Measurements from ENCODE around the gene KLK5.

KLK5 gene

GRCh38 chr19:50981587-50982146, 28.8 kb upstream of the KLK5 start:
- no peak overlapping the region for H3K27ac ChIP-seq
- TF ChIP-seq CTCF (IDR thresholded peaks at IDR 0.05; ENCODE audit: low read depth, low read length, missing control alignments): no peak
- DNase-seq: no peak
- no peaks in the 10 kb centered on the region for H3K36me3 ChIP-seq (replicated peaks)
- in situ Hi-C loops (cut with HindIII; ENCODE audit: low pct_ligation_motif_present, low sequenced_read_pairs): no loop called here
- no peak overlapping the region for H3K4me3 ChIP-seq (ENCODE audit: low read depth, low read length)
- no peaks in the 10 kb centered on the region for H3K27me3 ChIP-seq (replicated peaks)

GRCh38 chr19:50980208-50980607, 27.4 kb upstream of the KLK5 start:
- no peak for DNase-seq
- Histone ChIP-seq H3K27me3 (replicated peaks) (no peaks in the 10 kb centered on the region), H3K27ac (no peak overlapping the region), H3K36me3 (replicated peaks) (no peaks in the 10 kb centered on the region), H3K4me3 (ENCODE audit: low read depth, low read length) (no peak overlapping the region)
- in situ Hi-C loops (cut with HindIII; ENCODE audit: low pct_ligation_motif_present, low sequenced_read_pairs): no loop called here
- TF ChIP-seq CTCF (IDR thresholded peaks at IDR 0.05; ENCODE audit: low read depth, low read length, missing control alignments): no peak

- no peaks in the 10 kb centered on the region for H3K27me3 ChIP-seq (replicated peaks)
- no peaks in the 10 kb centered on the region for H3K36me3 ChIP-seq (replicated peaks)
- in situ Hi-C loops (cut with HindIII; ENCODE audit: low pct_ligation_motif_present, low sequenced_read_pairs): no loop called here
- TF ChIP-seq CTCF (IDR thresholded peaks at IDR 0.05; ENCODE audit: low read depth, low read length, missing control alignments): no peak
- H3K4me3 ChIP-seq (ENCODE audit: low read depth, low read length): no peak overlapping the region
- H3K27ac ChIP-seq: no peak overlapping the region
- DNase-seq: no peak
Measured at GRCh38 chr19:50979758-50980157, 26.9 kb upstream of the KLK5 start.

- Histone ChIP-seq H3K27me3 (replicated peaks) (no peaks in the 10 kb centered on the region), H3K27ac (no peak overlapping the region), H3K36me3 (replicated peaks) (no peaks in the 10 kb centered on the region), H3K4me3 (ENCODE audit: low read depth, low read length) (no peak overlapping the region)
- no peak for TF ChIP-seq CTCF (IDR thresholded peaks at IDR 0.05; ENCODE audit: low read depth, low read length, missing control alignments)
- in situ Hi-C loops (cut with HindIII; ENCODE audit: low pct_ligation_motif_present, low sequenced_read_pairs): no loop called here
- DNase-seq: no peak
Measured at GRCh38 chr19:50978772-50979390, 26.0 kb upstream of the KLK5 start.

- Histone ChIP-seq H3K36me3 (replicated peaks) (no peaks in the 10 kb centered on the region), H3K4me3 (ENCODE audit: low read depth, low read length) (no peak overlapping the region), H3K27ac (no peak overlapping the region), H3K27me3 (replicated peaks) (no peaks in the 10 kb centered on the region)
- TF ChIP-seq CTCF (IDR thresholded peaks at IDR 0.05; ENCODE audit: low read depth, low read length, missing control alignments): no peak
- no peak for DNase-seq
- in situ Hi-C loops (cut with HindIII; ENCODE audit: low pct_ligation_motif_present, low sequenced_read_pairs): no loop called here
Measured at GRCh38 chr19:50977626-50978025, 24.8 kb upstream of the KLK5 start.

GRCh38 chr19:50975766-50976165, 22.9 kb upstream of the KLK5 start:
- DNase-seq: no peak
- Histone ChIP-seq H3K36me3 (replicated peaks) (no peaks in the 10 kb centered on the region), H3K27me3 (replicated peaks) (no peaks in the 10 kb centered on the region), H3K4me3 (ENCODE audit: low read depth, low read length) (no peak overlapping the region), H3K27ac (no peak overlapping the region)
- in situ Hi-C loops (cut with HindIII; ENCODE audit: low pct_ligation_motif_present, low sequenced_read_pairs): no loop called here
- no peak for TF ChIP-seq CTCF (IDR thresholded peaks at IDR 0.05; ENCODE audit: low read depth, low read length, missing control alignments)
